GM12875 (cell line): Measurements from ENCODE around the gene SELENOO.
A peak's percentile ranks its signal among the peaks of the same experiment; 100 is the strongest.

Experiments used
- H3K4me3 ChIP-seq: one replicate; pipeline ENCODE4 v1.5.1; 2011; ENCODE audit warnings: low read depth, low read length, control low read depth
- CTCF ChIP-seq: IDR thresholded peaks from 2 replicates; pipeline ENCODE4 v1.5.1; 2011; ENCODE audit warnings: low read depth, mild to moderate bottlenecking, control low read depth, inconsistent platforms, low read length, moderate library complexity, borderline replicate concordance; ENCODE audit not compliant: insufficient read depth

SELENOO gene

DNA sequence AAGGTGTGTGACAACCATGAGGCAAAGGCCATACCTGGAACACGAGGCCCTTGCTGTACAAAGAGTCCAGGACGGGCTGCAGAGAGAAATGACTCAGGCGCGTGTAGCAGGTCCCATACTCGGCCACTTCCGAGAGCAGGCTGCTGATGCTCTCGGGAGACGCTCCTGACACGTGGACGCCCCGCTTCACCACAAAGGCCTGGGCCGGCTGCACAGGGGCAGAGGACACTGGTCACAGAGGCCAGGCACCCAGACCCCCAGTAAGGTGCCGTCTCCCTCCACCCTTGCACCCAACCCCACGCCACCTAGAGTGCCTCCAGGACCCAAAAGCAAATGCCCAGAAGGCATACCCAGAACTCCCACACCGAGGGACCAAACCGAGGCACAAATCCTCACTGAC is 28.6 kb downstream of the SELENOO start:
- no peak for TF ChIP-seq CTCF
- no peak overlapping the region for H3K4me3 ChIP-seq

DNA sequence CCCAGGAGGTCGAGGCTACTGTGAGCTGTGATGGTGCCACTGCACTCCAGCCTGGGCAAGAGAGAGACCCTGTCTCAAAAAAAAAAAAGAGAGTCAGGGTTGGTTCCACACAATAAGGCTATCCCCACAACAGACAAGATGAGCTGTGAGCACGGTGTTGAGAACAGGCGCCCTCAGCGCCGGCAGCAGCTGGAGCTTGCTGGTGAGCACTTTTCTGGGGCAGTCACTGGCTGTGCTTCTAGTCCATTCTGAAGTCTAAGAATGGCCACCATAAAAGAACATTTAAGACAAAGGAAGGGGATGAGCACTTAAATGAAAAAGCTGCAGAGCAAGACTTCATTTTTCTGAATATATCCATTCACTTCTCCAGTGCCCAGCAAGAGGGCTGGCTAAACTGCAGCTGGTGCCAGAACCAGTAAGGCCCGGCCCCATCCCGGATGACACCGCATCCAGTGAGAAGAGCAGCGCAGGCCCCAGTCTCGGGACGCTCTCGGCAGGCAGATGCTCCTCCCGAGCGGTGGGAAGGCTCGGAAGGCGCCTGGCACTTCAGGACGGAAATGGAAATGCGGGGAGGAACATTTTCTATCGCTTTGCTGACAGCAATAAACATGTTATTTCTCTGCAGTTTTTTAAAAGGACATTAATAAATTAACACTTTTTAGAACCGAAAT is 31.8 kb downstream of the SELENOO start:
- TF ChIP-seq CTCF: no peak
- no peak overlapping the region for H3K4me3 ChIP-seq

GRCh38 chr22:50233223-50233622 is 32.4 kb downstream of the SELENOO start:
- no peak for TF ChIP-seq CTCF
- no peak overlapping the region for H3K4me3 ChIP-seq

GRCh38 chr22:50236731-50237409 is 36.1 kb downstream of the SELENOO start:
- H3K4me3 ChIP-seq: no peak overlapping the region
- TF ChIP-seq CTCF: peak; percentile 67; the same call in 1 of the 2 replicates

- no peak overlapping the region for H3K4me3 ChIP-seq
- no peak for TF ChIP-seq CTCF
Measured at GRCh38 chr22:50238755-50239154, 37.9 kb downstream of the SELENOO start.

- H3K4me3 ChIP-seq: no peak overlapping the region
- no peak for TF ChIP-seq CTCF
Measured at GRCh38 chr22:50242406-50242949, 41.7 kb downstream of the SELENOO start.
